Testis (tissue), 2 donors: Measurements from ENCODE around the gene NEBL.

Experiments used
- CTCF ChIP-seq, 3 experiments: fragments of 450-650 bp in 2 of 3; fragments of 200-600 bp in 1 of 3; sonication (generic) in 1 of 3; IDR thresholded peaks; one replicate each; pipeline ENCODE4 v1.5.1; 2016 to 2019; ENCODE audit warnings: antibody characterized with exemption in 3 of 3, mild to moderate bottlenecking in 2 of 3, moderate library complexity in 1 of 3
- POLR2A ChIP-seq: fragments of 450-650 bp; IDR thresholded peaks from one replicate; pipeline ENCODE4 v1.6.1; 2017; ENCODE audit warnings: antibody characterized with exemption, mild to moderate bottlenecking, moderate library complexity

GRCh38 chr10:20809631-20810030 is 87.5 kb downstream of the NEBL start:
- no peak for TF ChIP-seq CTCF (IDR thresholded peaks at IDR 0.05)
- no peak for TF ChIP-seq POLR2A
